K562 (cell line): ENCODE measurements around the gene ANHX. TPM values are rescaled to one million over a fixed set of nuclear protein-coding genes. Genes with fewer than 3 reads are reported as not detected.
A peak's percentile ranks its signal among the peaks of the same experiment; 100 is the strongest.

Experiments used
- ARID1B ChIP-seq: fragments of 450-650 bp; IDR thresholded peaks from 2 replicates; pipeline ENCODE4 v1.6.1; 2016; ENCODE audit warnings: antibody characterized with exemption, mild to moderate bottlenecking, inconsistent platforms
- CC2D1A ChIP-seq: fragments of 450-650 bp; IDR thresholded peaks from 2 replicates; pipeline ENCODE4 v1.6.1; 2017; ENCODE audit warnings: mild to moderate bottlenecking
- DACH1 ChIP-seq: fragments of 450-650 bp; IDR thresholded peaks from 2 replicates; pipeline ENCODE4 v1.6.1; 2018; ENCODE audit not compliant: partially characterized antibody
- EZH2 ChIP-seq: IDR thresholded peaks from 2 replicates; pipeline ENCODE4 v1.6.1; 2012; ENCODE audit warnings: low read depth, mild to moderate bottlenecking, inconsistent platforms, low read length, borderline replicate concordance
- GTF2E2 ChIP-seq: fragments of 200-800 bp; sonication (Bioruptor generic); IDR thresholded peaks from 2 replicates; pipeline ENCODE4 v1.6.1; 2016; ENCODE audit warnings: missing genetic modification characterization, missing compliant biosample characterization
- OTX1 ChIP-seq: fragments of 450-650 bp; formaldehyde crosslinking; IDR thresholded peaks from 2 replicates; pipeline ENCODE4 v1.4.0; 2022; ENCODE audit warnings: mild to moderate bottlenecking
- RAD21 ChIP-seq, 2 experiments: fragments of 250-450 bp in 1 of 2; fragments of 450-650 bp in 1 of 2; sonication (Bioruptor Pico) in 1 of 2; formaldehyde crosslinking in 1 of 2; IDR thresholded peaks in 1 of 2; conservative IDR thresholded peaks in 1 of 2; 2 replicates each; pipeline versions ENCODE4 v1.4.0 to v1.8.0; 2020 to 2022; ENCODE audit warnings: mild to moderate bottlenecking in 2 of 2, moderate library complexity in 1 of 2
- SIRT6 ChIP-seq: IDR thresholded peaks from one replicate; pipeline ENCODE4 v1.6.1; 2012; ENCODE audit warnings: low read depth, mild to moderate bottlenecking, control low read depth, inconsistent platforms, low read length, moderate library complexity
- SREBF2 ChIP-seq: sonication (generic); formaldehyde crosslinking; IDR thresholded peaks from 2 replicates; pipeline ENCODE4 v1.4.0; 2020; ENCODE audit warnings: mild to moderate bottlenecking, missing genetic modification reagents
- TRIM28 ChIP-seq: fragments of 450-650 bp; IDR thresholded peaks from 2 replicates; pipeline ENCODE4 v1.6.1; 2017
- YY1 ChIP-seq, 3 experiments: IDR thresholded peaks; 2 replicates each; pipeline ENCODE4 v1.6.1; 2011; ENCODE audit warnings: low read length in 2 of 3, mild to moderate bottlenecking in 2 of 3, moderate library complexity in 2 of 3, borderline replicate concordance in 1 of 3, control low read depth in 1 of 3, low read depth in 1 of 3; ENCODE audit not compliant: insufficient read depth in 3 of 3, insufficient replicate concordance in 2 of 3, control insufficient read depth in 1 of 3, insufficient read length in 1 of 3; ENCODE audit errors: extremely low read depth in 1 of 3
- ZBTB7A ChIP-seq: IDR thresholded peaks from 2 replicates; pipeline ENCODE4 v1.6.1; 2011; ENCODE audit warnings: low read depth, mild to moderate bottlenecking, low read length, moderate library complexity, borderline replicate concordance; ENCODE audit not compliant: control insufficient read depth
- ZNF384 ChIP-seq: IDR thresholded peaks from 2 replicates; pipeline ENCODE4 v1.6.1; 2012; ENCODE audit warnings: low read depth, low read length, improper control_type of control experiment
- ZNF668 ChIP-seq: fragments of 250-450 bp; sonication (Bioruptor Pico); IDR thresholded peaks from 2 replicates; pipeline ENCODE4 v1.8.0; 2022; ENCODE audit warnings: mild to moderate bottlenecking, inconsistent platforms
- polyA plus RNA-seq, 8 experiments: library from polyadenylated mRNA; depleted of rRNA in 4 of 8; stranded (reverse) in 5 of 8; unstranded in 3 of 8; fragments of >200 nt; fragmentation: Nextera tagmentation in 2 of 8; fragmentation: Illumina TruSeq in 1 of 8; extraction: Ambion mirVana in 2 of 8; extraction: Trizol in 1 of 8; gene quantifications; 2 replicates each; pipeline versions ENCODE4 v1.2.1 to v1.2.3, GENCODE V29; 2011 to 2014; ENCODE audit warnings: inconsistent platforms in 1 of 8, missing spikeins in 1 of 8
- total RNA-seq, 7 experiments: library from RNA; depleted of rRNA in 6 of 7; stranded (reverse); fragments of >200 nt in 6 of 7; fragmentation: Illumina TruSeq in 2 of 7; extraction: Trizol in 2 of 7; gene quantifications; 2 replicates each; pipeline versions ENCODE4 v1.2.1 to v1.2.3, GENCODE V29; 2011 to 2021; ENCODE audit warnings: low replicate concordance in 1 of 7
- TF ChIP-seq, protein P1 (sequence below): fragments of 250-450 bp; sonication (Bioruptor Pico); IDR thresholded peaks from 2 replicates; pipeline ENCODE4 v1.5.0; 2021
- TF ChIP-seq, protein P2 (sequence below): fragments of 200-800 bp; sonication (Bioruptor generic); IDR thresholded peaks from 2 replicates; pipeline ENCODE4 v1.6.1; 2017; ENCODE audit warnings: missing genetic modification characterization, missing compliant biosample characterization
- TF ChIP-seq, protein P3 (sequence below): fragments of 250-450 bp; sonication (Bioruptor Pico); IDR thresholded peaks from 2 replicates; pipeline ENCODE4 v1.4.0; 2020; ENCODE audit warnings: mild to moderate bottlenecking
- TF ChIP-seq, protein P4 (sequence below): fragments of 450-650 bp; formaldehyde crosslinking; IDR thresholded peaks from 2 replicates; pipeline ENCODE4 v1.4.0; 2022; ENCODE audit warnings: mild to moderate bottlenecking, moderate library complexity
- TF ChIP-seq, protein P5 (sequence below): sonication (generic); formaldehyde crosslinking; IDR thresholded peaks from 2 replicates; pipeline ENCODE4 v1.8.0; 2022; ENCODE audit warnings: mild to moderate bottlenecking, missing genetic modification reagents

Gene ANHX
- total and polyA plus RNA-seq, 9 of the 15 experiments (the other 6 are each of a cell fraction or from before 2014, with no cell fraction given): not detected

DNA sequence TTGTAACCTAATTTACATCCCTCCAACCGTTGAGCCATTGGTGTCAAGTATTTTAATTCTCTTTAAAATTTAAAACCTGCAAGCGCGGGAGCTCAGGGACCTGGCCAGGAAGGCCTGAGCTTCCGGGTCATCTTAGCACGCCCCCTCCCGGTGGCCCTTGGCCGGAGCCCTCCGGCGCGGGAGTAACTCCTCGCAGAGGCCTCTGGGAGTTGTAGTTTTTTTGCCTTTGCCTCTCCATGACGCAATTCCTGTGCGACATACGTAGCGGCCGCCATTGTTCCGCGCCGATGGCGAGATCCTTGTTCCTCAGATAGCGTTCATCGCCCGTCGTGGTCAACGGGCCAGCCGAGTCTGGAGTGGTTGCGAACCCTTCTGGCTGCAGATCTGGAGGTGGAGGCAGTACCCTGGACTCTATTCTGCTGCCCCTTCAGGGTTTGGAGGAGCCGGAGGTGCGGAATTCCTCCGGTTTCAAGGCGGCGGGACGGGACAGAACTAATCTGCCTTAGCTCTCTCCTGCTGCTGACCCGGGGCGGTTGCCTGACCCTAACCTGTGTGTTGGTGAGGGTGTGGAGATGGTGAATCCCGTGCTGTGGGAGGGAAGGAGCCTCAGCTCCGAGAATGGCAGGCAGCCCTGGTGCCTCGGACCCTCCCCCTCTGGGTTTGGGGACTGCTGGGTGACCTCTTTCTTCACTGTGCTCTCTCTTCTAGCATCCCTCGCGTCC is 54.3 kb downstream of the ANHX start, which contains the start of gene ZNF268 (continued):
- peak; percentile 59; the same call in 1 of the 2 replicates for TF ChIP-seq ZBTB7A
- TF ChIP-seq DACH1: no peak
- TF ChIP-seq, protein P1, sequence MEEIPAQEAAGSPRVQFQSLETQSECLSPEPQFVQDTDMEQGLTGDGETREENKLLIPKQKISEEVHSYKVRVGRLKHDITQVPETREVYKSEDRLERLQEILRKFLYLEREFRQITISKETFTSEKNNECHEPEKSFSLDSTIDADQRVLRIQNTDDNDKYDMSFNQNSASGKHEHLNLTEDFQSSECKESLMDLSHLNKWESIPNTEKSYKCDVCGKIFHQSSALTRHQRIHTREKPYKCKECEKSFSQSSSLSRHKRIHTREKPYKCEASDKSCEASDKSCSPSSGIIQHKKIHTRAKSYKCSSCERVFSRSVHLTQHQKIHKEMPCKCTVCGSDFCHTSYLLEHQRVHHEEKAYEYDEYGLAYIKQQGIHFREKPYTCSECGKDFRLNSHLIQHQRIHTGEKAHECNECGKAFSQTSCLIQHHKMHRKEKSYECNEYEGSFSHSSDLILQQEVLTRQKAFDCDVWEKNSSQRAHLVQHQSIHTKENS (CRISPR knock-in tag): no peak
- peak; percentile 47; the same call in 1 of the 2 replicates for TF ChIP-seq OTX1 (CRISPR knock-in tag)
- TF ChIP-seq SIRT6: no peak
- peak; percentile 60 to 62 for TF ChIP-seq RAD21 (CRISPR knock-in tag; conservative IDR thresholded peaks at IDR 0.05 in 1 of 2, IDR thresholded peaks at IDR 0.05 in 1 of 2)
- TF ChIP-seq CC2D1A: peak; percentile 76
- TF ChIP-seq, protein P2, sequence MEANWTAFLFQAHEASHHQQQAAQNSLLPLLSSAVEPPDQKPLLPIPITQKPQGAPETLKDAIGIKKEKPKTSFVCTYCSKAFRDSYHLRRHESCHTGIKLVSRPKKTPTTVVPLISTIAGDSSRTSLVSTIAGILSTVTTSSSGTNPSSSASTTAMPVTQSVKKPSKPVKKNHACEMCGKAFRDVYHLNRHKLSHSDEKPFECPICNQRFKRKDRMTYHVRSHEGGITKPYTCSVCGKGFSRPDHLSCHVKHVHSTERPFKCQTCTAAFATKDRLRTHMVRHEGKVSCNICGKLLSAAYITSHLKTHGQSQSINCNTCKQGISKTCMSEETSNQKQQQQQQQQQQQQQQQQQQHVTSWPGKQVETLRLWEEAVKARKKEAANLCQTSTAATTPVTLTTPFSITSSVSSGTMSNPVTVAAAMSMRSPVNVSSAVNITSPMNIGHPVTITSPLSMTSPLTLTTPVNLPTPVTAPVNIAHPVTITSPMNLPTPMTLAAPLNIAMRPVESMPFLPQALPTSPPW (CRISPR knock-in tag): peak; percentile 59; the same call in 1 of the 2 replicates
- no peak for TF ChIP-seq EZH2
- TF ChIP-seq, protein P3, sequence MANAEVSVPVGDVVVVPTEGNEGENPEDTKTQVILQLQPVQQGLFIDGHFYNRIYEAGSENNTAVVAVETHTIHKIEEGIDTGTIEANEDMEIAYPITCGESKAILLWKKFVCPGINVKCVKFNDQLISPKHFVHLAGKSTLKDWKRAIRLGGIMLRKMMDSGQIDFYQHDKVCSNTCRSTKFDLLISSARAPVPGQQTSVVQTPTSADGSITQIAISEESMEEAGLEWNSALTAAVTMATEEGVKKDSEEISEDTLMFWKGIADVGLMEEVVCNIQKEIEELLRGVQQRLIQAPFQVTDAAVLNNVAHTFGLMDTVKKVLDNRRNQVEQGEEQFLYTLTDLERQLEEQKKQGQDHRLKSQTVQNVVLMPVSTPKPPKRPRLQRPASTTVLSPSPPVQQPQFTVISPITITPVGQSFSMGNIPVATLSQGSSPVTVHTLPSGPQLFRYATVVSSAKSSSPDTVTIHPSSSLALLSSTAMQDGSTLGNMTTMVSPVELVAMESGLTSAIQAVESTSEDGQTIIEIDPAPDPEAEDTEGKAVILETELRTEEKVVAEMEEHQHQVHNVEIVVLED (CRISPR knock-in tag): peak; percentile 88
- no peak for TF ChIP-seq ZNF668
- no peak for TF ChIP-seq GTF2E2
- no peak for TF ChIP-seq ARID1B
- TF ChIP-seq YY1 (IDR thresholded peaks at IDR 0.05; ENCODE audit: borderline replicate concordance in 1 of 3, control insufficient read depth in 1 of 3, extremely low read depth in 1 of 3, insufficient read depth in 3 of 3, insufficient read length in 1 of 3, insufficient replicate concordance in 2 of 3, low read depth in 1 of 3, low read length in 2 of 3): peak; percentile 89 to 99 (median 98)
- TF ChIP-seq SREBF2 (CRISPR knock-in tag): no peak
- TF ChIP-seq, protein P4, sequence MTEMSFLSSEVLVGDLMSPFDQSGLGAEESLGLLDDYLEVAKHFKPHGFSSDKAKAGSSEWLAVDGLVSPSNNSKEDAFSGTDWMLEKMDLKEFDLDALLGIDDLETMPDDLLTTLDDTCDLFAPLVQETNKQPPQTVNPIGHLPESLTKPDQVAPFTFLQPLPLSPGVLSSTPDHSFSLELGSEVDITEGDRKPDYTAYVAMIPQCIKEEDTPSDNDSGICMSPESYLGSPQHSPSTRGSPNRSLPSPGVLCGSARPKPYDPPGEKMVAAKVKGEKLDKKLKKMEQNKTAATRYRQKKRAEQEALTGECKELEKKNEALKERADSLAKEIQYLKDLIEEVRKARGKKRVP (CRISPR knock-in tag): peak; percentile 86
- TF ChIP-seq, protein P5, sequence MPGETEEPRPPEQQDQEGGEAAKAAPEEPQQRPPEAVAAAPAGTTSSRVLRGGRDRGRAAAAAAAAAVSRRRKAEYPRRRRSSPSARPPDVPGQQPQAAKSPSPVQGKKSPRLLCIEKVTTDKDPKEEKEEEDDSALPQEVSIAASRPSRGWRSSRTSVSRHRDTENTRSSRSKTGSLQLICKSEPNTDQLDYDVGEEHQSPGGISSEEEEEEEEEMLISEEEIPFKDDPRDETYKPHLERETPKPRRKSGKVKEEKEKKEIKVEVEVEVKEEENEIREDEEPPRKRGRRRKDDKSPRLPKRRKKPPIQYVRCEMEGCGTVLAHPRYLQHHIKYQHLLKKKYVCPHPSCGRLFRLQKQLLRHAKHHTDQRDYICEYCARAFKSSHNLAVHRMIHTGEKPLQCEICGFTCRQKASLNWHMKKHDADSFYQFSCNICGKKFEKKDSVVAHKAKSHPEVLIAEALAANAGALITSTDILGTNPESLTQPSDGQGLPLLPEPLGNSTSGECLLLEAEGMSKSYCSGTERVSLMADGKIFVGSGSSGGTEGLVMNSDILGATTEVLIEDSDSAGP (CRISPR knock-in tag): no peak
- peak; percentile 29; the same call in 1 of the 2 replicates for TF ChIP-seq ZNF384
- TF ChIP-seq TRIM28: no peak; the same call in 1 of the 2 replicates
